ENCODE data around the gene DNASE1L1. TPM values are rescaled to one million over a fixed set of nuclear protein-coding genes. Genes with fewer than 3 reads are reported as not detected.
"Not testable (repeated sequence)": the region's sequence is repeated elsewhere in the genome, so short reads cannot be mapped to it uniquely, and the experiment has no call there.

DNASE1L1 gene
- total RNA-seq, 4 donors from 2014 or later: 33.4 to 47.3 (median 38.8) TPM

DNA sequence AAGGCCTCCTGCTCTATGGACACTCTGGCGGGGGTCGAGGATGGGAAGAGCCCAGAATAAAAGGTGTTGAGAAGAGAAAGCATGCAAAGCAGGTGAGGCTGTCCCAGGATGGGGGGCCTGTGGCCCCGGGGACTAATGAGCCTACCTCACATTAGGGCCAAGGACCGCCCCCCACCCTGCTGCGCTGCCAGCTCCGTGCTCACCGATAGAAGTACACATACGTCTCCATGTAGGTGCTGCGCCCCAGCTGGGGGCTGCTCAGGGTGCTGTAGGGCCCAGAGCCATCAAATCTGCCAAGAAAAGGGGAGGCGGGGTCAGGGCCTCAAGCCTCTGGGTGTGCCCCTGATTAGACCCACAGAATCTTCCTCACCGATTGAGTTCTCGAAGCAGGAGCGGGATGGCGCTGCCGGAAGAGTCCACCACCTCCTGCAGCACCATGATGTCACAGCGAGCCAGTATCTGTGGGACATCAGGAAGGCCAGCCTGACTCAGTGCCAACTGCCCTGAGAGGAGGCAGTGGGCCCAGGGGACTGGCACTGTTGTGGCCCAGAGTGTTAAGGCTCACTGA lies 4.3 kb downstream of the DNASE1L1 start:
- TF ChIP-seq, protein P1, sequence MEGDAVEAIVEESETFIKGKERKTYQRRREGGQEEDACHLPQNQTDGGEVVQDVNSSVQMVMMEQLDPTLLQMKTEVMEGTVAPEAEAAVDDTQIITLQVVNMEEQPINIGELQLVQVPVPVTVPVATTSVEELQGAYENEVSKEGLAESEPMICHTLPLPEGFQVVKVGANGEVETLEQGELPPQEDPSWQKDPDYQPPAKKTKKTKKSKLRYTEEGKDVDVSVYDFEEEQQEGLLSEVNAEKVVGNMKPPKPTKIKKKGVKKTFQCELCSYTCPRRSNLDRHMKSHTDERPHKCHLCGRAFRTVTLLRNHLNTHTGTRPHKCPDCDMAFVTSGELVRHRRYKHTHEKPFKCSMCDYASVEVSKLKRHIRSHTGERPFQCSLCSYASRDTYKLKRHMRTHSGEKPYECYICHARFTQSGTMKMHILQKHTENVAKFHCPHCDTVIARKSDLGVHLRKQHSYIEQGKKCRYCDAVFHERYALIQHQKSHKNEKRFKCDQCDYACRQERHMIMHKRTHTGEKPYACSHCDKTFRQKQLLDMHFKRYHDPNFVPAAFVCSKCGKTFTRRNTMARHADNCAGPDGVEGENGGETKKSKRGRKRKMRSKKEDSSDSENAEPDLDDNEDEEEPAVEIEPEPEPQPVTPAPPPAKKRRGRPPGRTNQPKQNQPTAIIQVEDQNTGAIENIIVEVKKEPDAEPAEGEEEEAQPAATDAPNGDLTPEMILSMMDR (IDR thresholded peaks at IDR 0.05): no peak
- no peak for DNase-seq (ENCODE audit: low spot score)
- no peak for ATAC-seq (ENCODE audit: low FRiP score)

DNA sequence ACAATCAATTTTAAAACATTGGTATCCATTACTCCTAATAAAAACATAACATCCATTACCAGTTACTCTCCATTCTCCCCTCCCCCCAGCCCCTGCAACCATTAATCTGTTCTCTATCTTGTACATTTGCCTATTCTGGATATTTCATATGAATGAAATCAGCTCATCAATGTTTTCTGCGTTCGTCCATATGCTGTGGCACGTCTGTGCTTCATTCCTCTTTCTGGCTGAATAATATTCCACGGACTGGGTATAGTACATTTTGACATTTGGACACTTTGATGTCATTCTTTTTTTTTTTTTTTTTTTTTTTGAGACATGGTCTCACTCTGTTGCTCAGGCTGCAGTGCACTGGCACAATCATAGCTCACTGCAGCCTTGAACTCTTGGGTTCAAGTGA lies 5.2 kb downstream of the DNASE1L1 start:
- TF ChIP-seq, protein P1 (IDR thresholded peaks at IDR 0.05): no peak
- ATAC-seq (ENCODE audit: low FRiP score): no peak
- DNase-seq (ENCODE audit: low spot score): no peak

DNA sequence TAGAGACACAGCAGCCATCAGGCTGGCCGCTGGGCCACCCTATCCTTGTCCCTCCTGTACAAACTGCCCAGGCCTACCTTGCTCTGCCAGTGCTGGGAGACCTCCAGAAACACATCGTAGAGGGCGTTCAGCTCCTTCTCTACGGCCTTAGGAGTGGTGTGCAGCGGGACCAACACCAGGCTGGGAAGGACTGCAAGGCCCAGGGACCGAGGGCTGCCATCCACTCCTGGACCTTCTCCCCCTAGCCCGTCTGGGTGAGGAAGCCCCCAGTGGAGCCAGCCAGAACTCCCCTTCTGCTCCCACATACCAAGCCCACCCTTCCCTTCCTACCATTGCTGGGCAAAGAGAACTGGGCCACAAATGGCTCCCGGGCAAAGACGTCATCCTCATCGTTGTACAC lies 5.9 kb downstream of the DNASE1L1 start:
- ATAC-seq (ENCODE audit: low FRiP score) (no peak), DNase-seq (ENCODE audit: low spot score) (no peak)
- TF ChIP-seq, protein P1 (IDR thresholded peaks at IDR 0.05): no peak

DNA sequence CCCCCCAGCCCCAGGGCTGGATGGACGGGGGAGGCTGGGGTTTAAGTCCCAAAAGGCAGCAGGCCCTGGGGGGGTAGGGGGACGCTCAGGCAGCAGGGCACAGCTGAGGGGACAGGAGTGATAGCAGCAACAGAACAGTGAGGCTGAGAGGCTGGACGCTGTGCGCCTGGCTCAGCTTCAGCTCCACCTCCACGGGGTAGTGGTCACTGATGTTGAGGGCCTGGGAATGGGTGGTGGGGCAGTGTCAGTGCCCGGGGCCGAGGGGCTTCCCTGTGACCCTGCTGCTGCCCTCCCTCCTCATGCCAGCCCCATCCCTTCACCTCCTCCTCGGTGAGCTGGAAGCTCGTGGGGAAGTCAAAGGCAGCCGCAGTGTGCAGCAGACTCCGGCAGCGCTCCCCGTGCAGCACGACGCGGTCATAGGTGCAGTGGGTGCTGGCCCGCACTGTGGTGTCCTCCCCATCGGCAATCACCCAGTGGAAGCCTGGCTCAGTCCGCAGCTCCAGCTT lies 6.4 kb downstream of the DNASE1L1 start:
- TF ChIP-seq, protein P1 (IDR thresholded peaks at IDR 0.05): no peak
- no peak for ATAC-seq (ENCODE audit: low FRiP score)
- no peak for DNase-seq (ENCODE audit: low spot score)

DNA sequence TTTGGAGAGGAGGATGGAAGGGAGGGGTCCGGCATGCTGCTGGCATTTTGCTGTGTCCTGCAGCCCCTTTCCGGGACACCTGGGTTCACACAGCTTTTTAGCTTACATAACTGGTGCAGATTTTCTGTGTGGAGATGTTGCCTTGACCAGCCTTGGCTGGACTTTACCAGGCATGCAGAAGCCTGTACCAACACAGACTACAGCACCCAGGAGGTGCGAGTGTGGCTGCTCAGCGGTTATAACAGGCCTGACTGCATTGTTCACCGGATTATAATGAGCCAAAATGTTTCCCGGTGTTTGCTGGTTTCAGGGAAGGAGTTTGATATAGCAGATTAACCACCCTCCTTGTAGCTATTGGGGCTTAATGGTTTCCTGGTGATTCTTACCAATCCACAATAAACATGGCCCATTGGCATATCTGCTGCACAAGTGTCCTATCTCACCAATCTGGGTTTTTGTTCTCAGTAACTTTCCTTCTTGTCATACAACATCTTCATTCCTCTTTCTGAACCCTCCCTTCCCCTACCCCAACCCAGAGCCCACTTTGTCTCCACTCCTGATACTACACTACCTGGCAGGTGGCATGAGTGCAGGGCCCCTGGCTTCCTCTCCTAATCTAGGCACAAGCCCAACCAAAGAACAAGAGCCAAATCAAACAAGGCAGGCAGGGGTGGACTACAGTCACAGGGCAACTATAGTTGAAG lies 7.0 kb downstream of the DNASE1L1 start:
- TF ChIP-seq, protein P1 (IDR thresholded peaks at IDR 0.05): no peak
- ATAC-seq (ENCODE audit: low FRiP score) (no peak), DNase-seq (ENCODE audit: low spot score) (no peak)

DNA sequence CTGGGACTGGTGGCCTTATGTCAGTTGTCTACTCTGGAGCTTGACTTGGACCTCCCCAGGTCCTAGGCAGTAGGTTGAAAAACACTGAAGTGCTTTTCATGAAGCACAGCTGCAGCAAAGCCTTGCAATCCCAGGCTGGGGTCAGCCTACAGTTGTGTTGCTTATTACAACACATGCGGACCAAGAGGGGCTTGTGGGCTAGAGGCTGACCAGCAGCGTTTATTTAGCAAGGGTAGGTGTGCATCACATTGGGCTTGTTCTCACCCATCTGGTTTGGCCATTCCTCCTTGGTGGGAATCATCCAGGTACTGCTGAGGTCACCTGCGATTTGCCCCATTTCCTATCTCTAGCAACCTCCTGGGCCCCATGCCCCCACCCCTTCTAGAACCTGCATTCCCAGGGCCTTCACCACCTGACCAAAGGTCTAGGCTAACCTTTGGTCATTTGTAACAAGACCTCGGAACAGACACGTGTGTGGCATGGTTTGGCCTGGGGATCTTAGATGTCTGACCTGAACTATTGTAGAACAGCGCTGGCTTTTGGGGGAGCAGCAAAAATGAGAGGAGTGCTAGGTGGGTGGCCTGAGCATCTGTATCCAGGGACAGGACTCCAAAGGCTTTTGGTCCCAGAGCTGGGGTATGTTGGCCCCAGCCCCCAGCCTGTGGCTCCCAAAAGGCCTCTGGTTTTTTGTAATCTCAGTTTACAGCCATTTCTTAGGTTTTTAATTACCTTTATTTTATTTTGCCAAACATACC lies 7.8 kb downstream of the DNASE1L1 start:
- DNase-seq (ENCODE audit: low spot score) (no peak), ATAC-seq (ENCODE audit: low FRiP score) (no peak)
- TF ChIP-seq, protein P1 (IDR thresholded peaks at IDR 0.05): no peak

DNA sequence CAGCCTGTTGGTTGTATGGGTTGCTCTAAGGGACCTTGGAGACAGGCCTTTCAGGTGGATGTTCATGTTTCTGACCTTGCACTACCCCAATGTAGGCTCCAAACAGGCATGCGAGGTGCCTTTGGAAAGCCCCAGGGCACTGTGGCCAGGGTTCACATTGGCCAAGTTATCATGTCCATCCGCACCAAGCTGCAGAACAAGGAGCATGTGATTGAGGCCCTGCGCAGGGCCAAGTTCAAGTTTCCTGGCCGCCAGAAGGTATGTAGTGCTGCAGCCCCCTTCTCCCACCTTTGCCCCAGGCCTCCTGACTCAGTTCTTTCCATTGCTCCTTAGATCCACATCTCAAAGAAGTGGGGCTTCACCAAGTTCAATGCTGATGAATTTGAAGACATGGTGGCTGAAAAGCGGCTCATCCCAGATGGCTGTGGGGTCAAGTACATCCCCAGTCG lies 8.7 kb downstream of the DNASE1L1 start:
- not testable (repeated sequence) for ATAC-seq (ENCODE audit: low FRiP score); DNase-seq (ENCODE audit: low spot score)
